Right renal cortex interstitium (tissue), 3 donors: ENCODE measurements around the gene CLN6. TPM values are rescaled to one million over a fixed set of nuclear protein-coding genes. Genes with fewer than 3 reads are reported as not detected.
"Not testable (repeated sequence)": the region's sequence is repeated elsewhere in the genome, so short reads cannot be mapped to it uniquely, and the experiment has no call there.

Source experiments
- DNase-seq, 3 donors: peaks; one replicate each; pipeline ENCODE4 v3.0.0-alpha.2; 2013; ENCODE audit warnings: low read depth in 3 of 3, low spot score in 2 of 3
- polyA plus RNA-seq, 3 donors: library from polyadenylated mRNA; unstranded; fragments of 120-200 nt; gene quantifications; one replicate each; pipeline ENCODE4 v1.2.1, GENCODE V29; 2013; ENCODE audit not compliant: insufficient read length in 3 of 3

Gene CLN6
- polyA plus RNA-seq, 3 donors, result 32.8 to 37.1 (median 33.6) TPM

DNA sequence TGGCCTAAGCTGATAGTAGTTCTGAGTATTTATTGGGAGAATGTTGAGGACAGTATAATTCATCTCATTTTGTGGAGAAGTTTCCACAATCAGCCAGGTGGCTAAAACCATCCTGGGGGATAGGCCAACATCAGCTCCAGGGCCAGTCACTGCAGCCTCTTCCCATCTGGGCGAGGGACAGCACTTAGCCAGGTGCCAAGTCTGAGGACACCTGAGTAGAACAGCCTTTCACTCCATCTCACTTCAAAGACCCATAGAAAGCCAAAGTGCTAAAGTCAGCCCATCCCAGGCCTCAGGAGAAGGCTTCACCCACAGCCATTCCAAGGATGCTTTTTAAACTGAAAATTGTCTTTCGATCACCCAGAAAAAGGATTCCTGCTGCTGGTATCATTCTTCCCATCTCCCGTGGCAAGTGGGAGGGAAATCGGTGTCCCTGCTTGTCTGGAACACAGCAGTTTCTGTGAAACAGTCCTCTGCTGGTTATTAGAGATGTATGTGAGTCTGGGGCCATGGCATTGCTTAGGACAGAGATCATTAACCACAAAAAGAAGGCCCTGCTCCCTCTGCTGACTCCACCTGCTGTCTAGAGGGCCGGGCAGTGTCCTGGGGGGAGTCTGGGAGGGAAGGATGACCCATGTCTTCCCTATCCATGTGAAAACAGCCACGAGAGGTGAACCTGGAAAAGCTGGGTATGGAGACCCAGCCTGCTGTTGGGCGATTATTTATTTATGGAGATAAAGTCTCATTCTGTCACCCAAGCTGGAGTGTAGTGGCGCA lies 34.0 kb downstream of the CLN6 start:
- DNase-seq, result no peak

DNA sequence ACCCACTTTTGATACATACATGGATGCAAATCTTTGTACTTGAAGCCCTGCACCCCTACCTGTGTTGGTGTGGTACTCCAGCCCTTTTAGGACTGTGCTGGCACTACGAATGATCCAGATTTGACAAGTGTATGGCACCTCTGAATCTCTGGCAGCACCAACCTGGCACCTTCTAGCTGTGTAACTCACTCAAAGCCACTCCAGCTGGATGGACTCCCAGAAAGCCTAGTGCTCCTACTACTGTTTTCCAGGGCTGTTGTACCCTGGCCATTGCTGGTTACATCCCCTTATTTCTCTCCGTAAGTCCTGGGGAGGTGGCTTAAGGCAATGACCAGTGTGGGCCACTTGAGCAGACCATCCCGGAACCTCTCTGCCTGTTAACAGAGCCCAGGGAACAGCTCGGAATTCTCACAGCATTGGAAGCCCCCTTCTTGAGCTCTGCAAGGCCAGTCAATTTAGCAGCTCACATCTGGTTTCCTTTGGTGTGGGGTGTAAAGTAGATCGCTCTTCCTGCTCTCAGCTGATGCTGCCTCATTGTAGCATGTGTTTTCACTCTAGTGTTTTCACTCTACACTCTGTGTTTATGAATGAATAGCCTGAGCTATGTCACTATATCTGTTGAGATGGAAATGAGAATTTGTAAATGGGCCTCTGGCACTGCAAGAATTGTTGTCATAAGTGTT lies 36.6 kb downstream of the CLN6 start:
- DNase-seq, result no peak

DNA sequence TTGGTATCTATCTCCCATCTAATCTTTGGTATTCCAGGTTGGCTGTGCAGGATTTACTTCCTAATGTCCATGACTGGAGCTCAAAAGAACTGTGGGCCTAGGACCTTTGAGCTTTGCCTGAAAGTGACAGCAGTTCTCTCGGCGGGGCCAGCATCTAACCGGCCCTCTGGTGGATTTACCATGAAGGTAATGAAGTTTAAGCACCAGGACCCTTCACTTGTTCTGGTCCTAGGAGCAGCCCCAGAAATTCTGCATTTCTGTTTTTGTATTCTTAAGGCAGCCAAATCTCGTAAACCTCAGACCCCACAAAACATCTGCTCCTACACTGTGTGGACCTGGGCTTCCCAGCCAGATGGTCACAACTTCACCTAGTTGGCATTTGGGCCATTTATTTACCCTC lies 37.4 kb downstream of the CLN6 start:
- no peak for DNase-seq

DNA sequence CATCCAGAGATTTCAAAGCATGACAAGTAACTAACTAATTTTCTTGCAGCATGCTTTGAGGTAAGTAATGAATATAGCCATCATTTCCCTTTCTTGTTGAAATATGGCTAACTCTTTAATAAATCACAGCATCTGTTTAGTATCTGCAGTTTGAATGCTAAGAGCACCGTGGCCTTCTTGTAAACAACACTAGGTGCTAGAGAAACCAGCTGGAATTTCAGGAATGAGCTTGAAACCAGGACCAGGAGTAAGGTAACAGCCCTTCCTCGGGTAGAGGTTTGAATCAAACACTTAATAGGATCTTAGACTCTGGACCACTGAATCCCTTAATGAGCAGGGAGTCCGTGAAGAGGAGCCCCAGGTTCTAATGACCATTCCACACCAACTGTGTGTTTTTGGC lies 38.0 kb downstream of the CLN6 start:
- no peak for DNase-seq

DNA sequence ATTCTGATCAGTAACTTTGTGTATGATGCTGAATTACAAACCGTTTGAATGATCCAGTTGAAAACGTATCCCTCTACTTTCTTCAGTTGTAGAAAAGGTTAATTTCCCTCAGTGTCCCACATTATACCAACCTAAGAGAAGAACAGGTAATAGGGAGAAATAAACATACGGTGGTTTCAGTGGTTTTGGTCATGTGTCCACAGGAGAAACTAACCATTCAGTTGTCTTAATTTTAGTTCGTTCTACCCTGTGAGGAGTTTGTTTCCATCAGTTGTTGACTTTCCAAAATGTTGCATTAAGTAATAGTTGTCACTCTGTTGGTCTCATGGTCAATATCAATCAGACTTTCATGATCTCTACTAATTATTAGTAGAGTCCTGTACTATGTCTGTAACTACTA lies 39.5 kb downstream of the CLN6 start:
- DNase-seq, result no peak

DNA sequence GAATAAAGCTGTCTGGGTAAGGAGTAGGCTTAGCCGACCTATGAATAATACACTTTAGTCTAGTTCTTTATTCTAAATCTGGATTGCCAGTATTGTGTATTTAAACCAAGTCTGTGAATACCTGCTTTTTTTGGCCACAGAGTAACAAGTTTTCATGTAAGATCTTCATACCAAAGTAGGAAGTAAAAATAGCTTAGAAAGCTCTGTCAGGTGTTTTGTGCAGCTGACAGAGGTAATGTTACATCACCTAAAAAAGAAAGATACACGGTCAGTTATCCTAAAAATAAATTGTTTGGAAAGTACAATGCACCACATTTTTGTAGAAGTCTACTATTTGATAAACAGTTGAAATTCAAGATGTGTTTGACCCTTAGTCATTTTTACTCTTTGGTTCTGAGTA lies 40.9 kb downstream of the CLN6 start:
- no peak for DNase-seq

DNA sequence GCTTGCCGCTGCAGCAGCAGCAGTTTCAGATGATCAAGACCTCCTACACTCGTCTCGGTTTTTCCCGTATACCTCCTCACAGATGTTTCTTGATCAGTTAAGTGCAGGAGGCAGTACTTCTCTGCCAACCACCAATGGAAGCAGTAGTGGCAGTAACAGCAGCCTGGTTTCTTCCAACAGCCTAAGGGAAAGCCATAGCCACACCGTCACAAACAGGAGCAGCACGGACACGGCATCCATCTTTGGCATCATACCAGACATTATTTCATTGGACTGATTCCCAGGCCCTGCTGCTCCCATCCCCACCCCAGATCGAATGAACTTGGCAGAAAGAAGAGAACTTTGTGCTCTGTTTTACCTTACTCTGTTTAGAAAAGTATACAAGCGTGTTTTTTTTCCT lies 42.0 kb downstream of the CLN6 start:
- no peak for DNase-seq

DNA sequence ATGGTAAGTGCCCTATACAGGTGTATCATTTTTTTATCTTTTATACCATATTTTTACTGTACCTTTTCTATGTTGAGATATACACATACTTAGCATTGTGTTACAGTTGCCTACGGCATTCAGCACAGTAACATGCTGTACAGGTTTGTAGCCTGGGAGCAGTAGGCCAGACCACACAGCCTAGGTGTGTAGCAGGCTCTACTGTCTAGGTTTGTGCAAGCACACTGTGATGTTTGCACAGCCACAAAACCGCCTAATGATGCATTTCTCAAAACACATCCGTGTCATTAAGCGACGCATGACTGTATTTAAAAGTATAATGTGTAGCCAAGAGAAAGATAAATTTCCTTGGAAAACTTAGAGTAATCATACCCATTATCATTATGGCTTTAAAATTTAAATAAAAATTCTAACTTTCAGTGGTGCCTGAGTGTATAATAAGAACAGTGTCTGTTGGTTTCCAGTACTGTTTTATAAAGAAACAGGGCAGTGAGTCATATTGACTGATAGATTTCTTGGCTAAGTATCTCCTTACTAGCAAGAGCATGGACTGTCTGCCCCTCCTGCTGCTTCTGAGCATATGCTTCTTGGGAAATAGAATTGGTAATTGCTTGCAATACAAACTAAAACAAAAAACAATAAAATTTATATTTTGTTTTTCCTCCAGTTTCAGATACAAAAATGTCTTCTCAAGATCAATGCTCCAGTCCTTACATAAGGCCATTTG lies 42.7 kb downstream of the CLN6 start:
- DNase-seq, result no peak

DNA sequence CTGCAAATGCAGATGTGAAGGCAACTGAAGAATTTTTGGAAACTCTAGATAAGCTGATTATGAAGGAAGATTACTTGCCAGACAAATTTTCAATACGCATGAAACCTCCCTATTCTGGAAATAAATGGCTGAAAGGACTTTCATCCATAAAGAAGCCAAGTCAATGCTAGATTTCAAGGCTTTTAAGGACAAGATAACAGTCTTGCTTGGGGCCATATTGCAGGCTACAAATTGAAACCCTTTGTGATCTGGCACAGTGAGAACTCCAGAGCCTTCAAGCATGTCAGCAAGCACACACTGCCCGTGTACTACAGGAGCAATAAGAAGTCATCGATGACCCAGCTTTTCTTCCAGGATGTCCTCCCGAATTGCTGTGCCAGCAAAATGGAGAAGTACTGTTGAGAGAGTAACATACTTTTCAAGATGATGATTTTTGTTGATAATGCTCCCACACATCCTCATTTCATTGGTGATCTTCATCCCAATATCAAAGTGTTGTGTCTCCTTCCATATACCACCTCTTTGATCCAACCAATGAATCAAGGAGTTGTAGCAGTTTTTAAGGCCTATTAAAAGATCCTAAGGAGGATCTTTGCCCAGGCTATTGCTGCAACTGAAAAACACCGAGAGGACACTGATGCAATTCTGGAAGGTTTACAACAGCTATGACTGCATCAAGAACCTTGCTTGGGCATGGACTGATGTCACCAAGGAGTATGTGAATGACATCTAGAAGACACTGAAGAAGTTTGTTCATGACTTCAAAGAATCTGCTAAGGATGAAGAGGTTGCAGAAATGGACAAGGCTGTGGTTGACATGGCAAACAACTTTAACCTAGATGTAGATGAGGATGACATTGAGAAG lies 44.7 kb downstream of the CLN6 start:
- DNase-seq, result no peak

DNA sequence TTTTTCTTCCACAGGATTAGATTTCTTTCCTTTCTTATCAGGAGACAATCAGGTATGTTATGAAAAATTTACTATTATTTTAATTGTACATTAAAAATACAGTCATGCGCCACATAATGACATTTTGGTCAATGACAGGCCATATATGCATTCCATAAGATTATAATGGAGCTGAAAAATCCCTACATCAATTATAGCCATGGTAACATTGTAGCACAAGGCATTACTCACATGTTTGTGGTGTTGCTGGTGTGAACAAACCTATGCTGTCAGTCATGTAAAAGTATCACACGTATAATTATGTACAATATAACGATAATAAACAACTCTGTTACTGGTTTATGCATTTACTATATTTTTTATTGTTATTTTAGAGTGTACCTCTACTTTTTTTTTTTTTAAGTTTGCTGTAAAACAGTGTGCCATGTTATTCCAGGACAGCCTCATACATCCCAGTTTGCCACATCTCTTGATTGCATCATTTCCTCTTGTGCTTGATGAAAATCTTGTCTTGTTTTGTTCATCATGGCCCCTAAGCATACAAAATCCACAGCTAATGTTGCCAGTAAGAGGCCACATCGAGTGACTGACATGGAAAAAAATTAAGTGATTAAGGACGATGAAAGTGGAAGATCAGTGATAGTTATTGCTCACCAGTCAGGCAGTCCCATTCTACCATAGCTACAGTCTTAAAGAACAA lies 45.8 kb downstream of the CLN6 start:
- DNase-seq, result no peak

DNA sequence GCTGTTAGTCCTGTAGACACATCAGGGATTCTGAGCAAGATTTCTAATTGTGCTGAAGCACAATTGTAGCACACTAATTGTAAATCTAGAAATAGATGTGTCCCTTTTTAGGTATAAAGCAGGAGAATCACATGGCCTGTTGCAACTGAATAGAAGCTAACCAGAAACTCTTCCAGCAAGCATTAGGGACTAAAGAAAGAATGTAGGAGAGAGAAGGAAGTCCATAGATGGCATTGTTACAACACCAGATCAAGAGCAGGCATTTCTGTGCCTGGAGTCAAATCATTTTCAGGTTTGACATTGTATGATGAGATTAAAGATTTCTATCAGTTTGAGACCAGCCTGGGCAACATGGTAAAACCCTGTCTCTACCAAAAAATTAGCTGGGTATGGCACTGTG lies 51.8 kb downstream of the CLN6 start:
- DNase-seq, result no peak

DNA sequence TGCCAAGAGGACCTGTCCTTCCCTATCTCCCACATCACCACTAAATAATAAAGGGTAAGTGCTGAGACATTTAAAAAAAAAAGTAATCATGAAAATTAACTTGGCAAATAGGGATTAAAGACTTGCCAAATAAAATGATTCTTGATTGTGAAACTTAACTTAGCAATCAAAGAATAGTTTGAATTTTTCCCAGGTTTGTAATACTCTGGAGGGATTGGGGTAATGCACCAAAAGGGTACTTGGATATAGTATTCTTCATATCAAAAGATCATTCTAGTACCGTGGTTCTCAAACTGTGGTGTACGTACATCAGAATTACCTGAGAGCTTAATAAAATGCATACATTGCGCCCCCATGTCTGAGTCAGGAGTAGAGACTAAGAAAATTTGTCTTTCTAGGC lies 52.9 kb downstream of the CLN6 start:
- no peak for DNase-seq

DNA sequence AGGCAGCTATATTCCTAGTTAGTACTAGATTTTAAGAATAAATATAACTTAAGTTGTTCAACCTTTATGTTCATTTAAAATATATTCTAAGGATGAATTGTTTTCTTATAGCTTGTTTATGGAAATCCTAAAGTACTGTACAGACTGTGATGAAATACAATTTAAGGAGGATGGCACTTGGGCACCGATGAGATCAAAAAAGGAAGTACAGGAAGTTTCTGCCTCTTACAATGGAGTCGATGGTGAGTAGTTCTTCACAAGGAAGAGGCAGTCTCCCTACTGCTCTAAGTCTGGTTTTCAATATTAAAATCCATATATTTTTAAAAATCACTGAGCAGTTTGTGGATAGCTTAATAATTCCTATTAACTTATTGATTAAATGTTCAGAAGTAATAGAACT lies 54.0 kb downstream of the CLN6 start:
- no peak for DNase-seq

DNA sequence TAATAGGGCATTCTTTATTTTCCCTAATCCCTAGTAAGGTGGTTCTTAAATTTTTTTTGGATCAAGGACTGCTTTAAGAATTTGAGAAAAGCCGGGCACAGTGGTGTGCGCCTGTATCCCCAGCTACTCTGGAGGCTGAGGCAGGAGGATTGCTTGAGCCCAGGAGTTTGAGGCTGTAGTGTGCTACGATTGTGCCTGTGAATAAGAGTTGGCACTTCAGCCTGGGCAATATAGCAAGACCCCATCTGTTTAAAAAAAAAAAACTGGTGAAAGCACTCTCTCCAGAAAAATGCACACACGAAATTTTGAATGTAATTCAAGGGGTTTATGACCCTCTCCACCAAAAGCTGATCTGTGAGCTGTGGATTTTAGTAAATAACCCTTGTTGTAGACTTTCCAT lies 56.4 kb downstream of the CLN6 start:
- no peak for DNase-seq

DNA sequence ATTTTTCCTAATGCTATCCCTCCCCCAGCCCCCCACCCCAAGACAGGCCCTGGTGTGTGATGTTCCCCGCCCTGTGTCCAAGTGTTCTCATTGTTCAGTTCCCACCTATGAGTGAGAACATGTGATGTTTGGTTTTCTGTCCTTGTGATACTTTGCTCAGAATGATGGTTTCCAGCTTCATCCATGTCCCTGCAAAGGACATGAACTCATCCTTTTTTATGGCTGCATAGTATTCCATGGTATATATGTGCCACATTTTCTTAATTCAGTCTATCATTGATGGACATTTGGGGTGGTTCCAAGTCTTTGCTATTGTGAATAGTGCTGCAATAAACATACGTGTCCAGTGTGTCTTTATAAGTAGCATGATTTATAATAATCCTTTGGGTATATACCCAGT lies 57.5 kb downstream of the CLN6 start:
- not testable (repeated sequence) for DNase-seq

DNA sequence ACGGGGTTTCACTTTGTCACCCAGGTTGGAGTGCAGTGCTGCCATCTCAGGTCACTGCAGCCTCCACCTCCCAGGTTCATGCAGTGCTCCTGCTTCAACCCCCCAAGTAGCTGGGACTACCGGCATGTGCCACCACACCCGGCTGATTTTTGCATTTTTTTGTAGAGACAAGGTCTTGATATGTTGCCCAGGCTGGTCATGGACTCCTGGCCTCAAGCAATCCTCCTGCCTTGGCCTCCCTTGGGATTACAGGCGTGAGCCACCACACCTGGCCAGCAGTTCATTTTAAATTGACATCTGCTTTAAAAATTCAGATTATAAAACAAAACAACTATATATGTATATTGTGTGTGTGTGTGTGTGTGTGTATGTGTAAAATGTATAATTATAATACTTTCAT lies 62.7 kb downstream of the CLN6 start:
- DNase-seq, result no peak

DNA sequence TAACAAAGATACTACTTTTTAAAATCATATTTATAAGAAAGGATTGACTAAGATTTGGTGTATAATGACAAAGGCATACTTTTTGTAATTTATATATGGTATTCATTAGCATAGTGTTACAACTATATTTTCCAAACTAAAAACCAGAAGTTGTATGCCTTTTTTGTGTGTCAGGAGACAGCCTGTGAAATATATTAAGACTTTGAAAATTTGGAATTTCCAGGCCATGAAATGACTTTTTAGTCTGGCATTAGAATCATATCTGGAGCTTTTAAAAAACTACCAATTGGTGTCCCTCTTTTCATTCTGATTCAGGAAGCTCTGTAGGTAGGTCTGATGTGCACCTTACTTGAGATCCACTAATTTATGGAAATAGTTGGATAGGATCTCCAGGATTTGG lies 66.3 kb downstream of the CLN6 start:
- no peak for DNase-seq

DNA sequence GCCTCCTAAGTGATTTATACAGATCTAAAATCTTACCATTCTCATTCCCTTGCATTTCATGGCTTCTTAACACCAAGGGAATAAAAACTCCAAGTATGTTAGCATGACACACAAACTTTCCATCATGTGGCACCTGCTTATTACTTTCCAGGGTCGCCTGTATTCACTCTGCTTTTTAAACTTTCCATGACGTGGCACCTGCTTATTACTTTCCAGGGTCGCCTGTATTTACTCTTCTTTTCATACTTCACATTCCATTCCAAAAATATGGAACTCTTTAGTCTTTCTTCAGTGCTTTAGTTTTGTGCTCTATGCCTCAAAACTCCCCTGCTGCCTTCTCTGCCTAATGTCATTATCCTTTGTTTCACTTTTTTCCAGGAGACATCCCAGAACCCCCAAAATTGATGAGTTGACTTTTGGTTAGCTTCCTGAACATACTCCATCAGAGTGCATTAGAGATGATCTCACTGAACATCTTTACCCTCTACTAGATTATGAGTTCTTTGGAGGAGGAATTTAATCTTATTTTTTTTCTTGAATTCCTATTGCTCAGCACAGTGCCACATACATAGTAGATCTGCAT lies 71.4 kb downstream of the CLN6 start:
- DNase-seq, result no peak

DNA sequence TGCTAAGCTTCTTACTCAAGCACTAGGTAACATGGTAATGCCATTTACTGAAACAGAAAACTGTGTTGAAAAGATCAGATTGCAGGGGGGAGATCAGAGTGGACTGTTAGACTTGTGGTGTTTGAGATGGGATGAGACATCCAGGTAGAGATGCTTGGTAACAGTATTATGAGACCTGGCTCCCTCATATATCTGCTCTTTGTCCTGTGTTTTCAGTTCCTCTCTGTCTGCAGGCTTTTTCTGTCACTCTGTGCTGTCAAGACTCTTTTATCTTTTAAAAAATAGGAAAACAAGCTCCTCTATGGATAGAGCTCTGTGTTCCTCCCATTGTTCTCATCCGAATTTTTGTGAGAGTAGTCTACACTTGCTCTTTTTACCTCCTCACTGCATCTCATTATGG lies 72.5 kb downstream of the CLN6 start:
- DNase-seq, result no peak
